ENCODE measurements around the gene NFKB1.

NFKB1 gene

DNA sequence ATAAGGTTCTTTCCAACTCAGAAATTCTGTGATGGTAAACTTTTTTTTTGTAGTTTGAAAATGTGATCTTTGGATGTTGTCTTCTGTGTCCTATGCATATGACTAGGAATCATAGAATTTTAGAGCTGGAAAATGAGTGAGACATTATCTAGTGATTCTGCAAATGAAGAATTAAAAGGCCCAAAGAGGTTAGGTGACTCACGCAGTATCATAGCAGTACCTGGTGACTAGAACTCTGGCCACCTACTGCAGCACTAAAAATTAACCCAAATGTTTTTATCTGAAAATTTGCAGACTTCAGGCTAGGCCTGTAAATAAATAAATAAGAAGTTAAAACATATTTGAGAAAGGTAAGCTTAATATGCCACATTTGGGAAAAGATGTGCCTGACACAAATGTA is 52.8 kb downstream of the NFKB1 start:
- no peak overlapping the region for H3K4me3 ChIP-seq (ENCODE audit: low read depth, low read length)
- in situ Hi-C loops (cut with HindIII; ENCODE audit: low sequenced_read_pairs): no loop called here
- DNase-seq (ENCODE audit: low read depth, low spot score): no peak
- TF ChIP-seq, protein P1, sequence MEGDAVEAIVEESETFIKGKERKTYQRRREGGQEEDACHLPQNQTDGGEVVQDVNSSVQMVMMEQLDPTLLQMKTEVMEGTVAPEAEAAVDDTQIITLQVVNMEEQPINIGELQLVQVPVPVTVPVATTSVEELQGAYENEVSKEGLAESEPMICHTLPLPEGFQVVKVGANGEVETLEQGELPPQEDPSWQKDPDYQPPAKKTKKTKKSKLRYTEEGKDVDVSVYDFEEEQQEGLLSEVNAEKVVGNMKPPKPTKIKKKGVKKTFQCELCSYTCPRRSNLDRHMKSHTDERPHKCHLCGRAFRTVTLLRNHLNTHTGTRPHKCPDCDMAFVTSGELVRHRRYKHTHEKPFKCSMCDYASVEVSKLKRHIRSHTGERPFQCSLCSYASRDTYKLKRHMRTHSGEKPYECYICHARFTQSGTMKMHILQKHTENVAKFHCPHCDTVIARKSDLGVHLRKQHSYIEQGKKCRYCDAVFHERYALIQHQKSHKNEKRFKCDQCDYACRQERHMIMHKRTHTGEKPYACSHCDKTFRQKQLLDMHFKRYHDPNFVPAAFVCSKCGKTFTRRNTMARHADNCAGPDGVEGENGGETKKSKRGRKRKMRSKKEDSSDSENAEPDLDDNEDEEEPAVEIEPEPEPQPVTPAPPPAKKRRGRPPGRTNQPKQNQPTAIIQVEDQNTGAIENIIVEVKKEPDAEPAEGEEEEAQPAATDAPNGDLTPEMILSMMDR (IDR thresholded peaks at IDR 0.05; ENCODE audit: low read depth, low read length): no peak

DNA sequence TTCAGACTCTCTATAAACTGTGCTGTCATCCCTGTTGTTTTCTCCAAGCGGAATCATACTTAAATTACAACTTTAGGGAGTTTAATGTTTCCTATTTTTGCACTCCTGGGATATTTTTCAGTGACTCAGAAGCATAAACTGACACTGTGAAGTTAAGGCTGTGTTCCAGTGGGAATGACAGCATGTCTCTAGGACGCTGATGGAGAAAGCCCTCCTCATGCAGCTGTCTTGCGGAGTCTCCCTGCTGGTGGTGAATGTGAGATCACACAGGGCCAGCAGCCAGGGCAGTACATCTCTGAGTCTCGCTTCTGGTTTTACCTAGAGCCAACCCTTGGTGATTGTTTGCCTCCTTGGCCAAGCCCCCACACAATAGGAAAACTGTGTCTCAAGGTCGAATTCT is 53.3 kb downstream of the NFKB1 start:
- in situ Hi-C loops (cut with HindIII; ENCODE audit: low sequenced_read_pairs): no loop called here
- DNase-seq (ENCODE audit: low read depth, low spot score): peak; percentile 80

DNA sequence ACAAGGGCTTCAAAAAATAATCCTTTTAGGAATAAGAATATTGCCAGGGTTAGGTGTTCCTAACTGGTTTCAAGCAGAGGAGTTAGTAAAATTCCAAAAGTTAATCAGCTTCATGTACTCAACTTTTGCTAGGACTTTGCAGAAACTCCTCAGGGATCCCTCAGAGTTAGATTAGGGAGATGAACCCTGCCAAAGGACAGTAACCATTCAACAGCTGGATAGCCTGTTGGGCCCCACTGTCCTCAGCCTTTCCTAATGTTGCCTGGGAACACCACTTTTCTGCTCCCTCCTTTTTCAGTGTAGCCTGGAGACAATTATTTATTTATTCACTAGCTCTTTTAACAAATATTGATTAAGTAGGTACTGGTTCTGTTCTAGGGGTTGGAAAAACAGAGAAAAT is 53.8 kb downstream of the NFKB1 start:
- in situ Hi-C loops (cut with HindIII; ENCODE audit: low sequenced_read_pairs): no loop called here
- DNase-seq (ENCODE audit: low read depth, low spot score): no peak
- no peak overlapping the region for H3K4me3 ChIP-seq (ENCODE audit: low read depth, low read length)
- TF ChIP-seq, protein P1 (IDR thresholded peaks at IDR 0.05; ENCODE audit: low read depth, low read length): no peak

More for the DNA sequence above, 53.3 kb downstream of the NFKB1 start:
- H3K4me3 ChIP-seq (ENCODE audit: low read depth, low read length): no peak overlapping the region
- TF ChIP-seq, protein P1 (IDR thresholded peaks at IDR 0.05; ENCODE audit: low read depth, low read length): no peak

DNA sequence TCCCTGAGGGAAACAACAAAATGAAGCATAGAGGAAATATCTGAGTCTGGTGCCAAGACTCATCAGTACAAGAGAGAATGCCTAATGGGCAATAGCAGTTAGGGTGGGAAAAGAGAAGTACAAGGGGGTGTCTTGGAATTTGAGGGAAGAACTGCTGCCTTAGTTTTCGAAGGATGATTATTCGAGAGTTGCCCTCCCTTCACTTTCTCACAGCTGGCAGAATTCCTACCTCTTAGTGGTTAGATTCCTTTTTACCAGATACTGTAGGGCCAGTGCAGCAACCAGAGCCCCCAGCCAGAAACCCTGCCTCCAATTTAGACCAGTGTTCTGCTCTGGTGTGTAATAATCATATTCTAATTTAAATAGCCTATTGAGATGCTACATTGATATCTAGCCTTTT is 56.5 kb downstream of the NFKB1 start:
- no peak for DNase-seq (ENCODE audit: low read depth, low spot score)
- H3K4me3 ChIP-seq (ENCODE audit: low read depth, low read length): no peak overlapping the region
- in situ Hi-C loops (cut with HindIII; ENCODE audit: low sequenced_read_pairs): no loop called here
- TF ChIP-seq, protein P1 (IDR thresholded peaks at IDR 0.05; ENCODE audit: low read depth, low read length): no peak

DNA sequence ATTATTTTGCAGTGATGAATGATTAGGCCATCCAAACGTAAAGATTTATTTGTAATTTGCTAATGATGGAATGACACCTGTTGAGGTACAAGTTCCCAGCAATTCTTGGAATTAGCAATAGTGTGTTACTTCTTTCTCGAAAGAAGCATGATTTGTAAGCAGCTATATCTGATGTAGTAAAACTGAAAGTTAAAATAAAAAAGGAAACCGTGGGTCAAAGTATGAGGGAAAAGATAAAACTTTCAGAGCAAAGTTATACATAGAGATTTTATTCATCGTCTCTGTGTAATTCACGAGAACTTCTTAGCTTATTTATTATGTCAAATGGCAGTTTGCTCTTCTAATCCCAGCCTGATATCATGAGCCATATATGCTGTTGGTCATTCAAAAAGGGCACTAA is 59.0 kb downstream of the NFKB1 start:
- TF ChIP-seq, protein P1 (IDR thresholded peaks at IDR 0.05; ENCODE audit: low read depth, low read length): no peak
- H3K4me3 ChIP-seq (ENCODE audit: low read depth, low read length): no peak overlapping the region
- DNase-seq (ENCODE audit: low read depth, low spot score): no peak
- in situ Hi-C loops (cut with HindIII; ENCODE audit: low sequenced_read_pairs): no loop called here

DNA sequence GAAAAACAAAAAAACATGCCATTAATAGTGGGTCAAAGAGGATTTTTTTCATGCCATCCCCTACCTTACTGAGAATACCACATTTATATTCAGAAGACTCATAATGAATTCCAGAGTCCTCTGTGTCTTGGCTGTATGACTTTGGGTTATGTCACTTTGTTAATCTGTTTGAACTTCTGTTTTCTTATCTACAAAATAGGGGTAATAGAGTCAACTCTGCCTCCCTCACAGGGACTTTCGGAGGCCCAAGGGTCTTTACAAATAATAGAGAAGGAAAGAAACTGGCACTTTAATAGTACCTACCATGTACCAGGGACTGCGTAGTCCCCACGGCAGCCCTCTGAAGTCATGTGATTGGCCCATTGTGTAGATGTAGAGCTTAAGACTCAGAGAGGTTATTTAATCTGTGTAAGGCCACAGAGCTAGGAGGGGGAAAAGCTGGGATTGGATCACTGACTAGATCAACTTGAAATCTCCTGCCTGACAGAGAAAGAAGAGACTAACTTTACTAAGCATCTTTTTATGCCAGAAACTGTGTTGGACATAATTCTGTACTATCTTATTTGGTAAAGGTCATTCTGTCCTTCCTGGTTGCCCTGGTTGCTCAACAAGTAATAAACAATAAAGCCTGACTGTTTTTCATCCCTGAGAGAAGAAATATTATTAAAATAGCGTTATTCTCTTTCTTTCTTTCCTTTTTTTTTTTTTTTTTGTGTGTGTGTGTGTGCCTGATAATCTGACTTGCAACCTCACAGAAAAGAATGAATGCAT is 59.6 kb downstream of the NFKB1 start:
- in situ Hi-C loops (cut with HindIII; ENCODE audit: low sequenced_read_pairs): no loop called here
- H3K4me3 ChIP-seq (ENCODE audit: low read depth, low read length): no peak overlapping the region

More for the DNA sequence above, 59.6 kb downstream of the NFKB1 start:
- no peak for DNase-seq (ENCODE audit: low read depth, low spot score)
- TF ChIP-seq, protein P1 (IDR thresholded peaks at IDR 0.05; ENCODE audit: low read depth, low read length): no peak
